ENCODE results near the gene OR2AT4. TPM values are rescaled to one million over a fixed set of nuclear protein-coding genes. Genes with fewer than 3 reads are reported as not detected.

The OR2AT4 gene
- total RNA-seq, 3 donors from 2014 or later, result not detected

- H3K4me1 ChIP-seq, result no peaks in the 10 kb centered on the region
- no peaks in the 10 kb centered on the region for H3K9me3 ChIP-seq
- TF ChIP-seq CTCF (IDR thresholded peaks at IDR 0.05) (no peak), POLR2AphosphoS5 (IDR thresholded peaks at IDR 0.05) (no peak), POLR2A (IDR thresholded peaks at IDR 0.05) (no peak)
- H3K36me3 ChIP-seq, result no peaks in the 10 kb centered on the region
- no peaks in the 10 kb centered on the region for H3K27me3 ChIP-seq
- no peak overlapping the region for H3K4me3 ChIP-seq
- no peak overlapping the region for H3K27ac ChIP-seq
- intact Hi-C loops (cut with DNase I; ENCODE audit: low total_unique reads), result no loop called here
- DNase-seq (ENCODE audit: low spot score in 2 of 2), result no peak
These were observed 8.8 kb upstream of the OR2AT4 start for GRCh38 chr11:75105462-75105925.

- Histone ChIP-seq H3K4me1 (no peaks in the 10 kb centered on the region), H3K4me3 (no peak overlapping the region), H3K9me3 (no peaks in the 10 kb centered on the region), H3K27me3 (no peaks in the 10 kb centered on the region), H3K27ac (no peak overlapping the region), H3K36me3 (no peaks in the 10 kb centered on the region)
- no peak for DNase-seq (ENCODE audit: low spot score in 2 of 2)
- no peak for TF ChIP-seq CTCF (IDR thresholded peaks at IDR 0.05)
- no peak for TF ChIP-seq POLR2A (IDR thresholded peaks at IDR 0.05)
- intact Hi-C loops (cut with DNase I; ENCODE audit: low total_unique reads), result no loop called here
These were observed 6.8 kb upstream of the OR2AT4 start for GRCh38 chr11:75103380-75104026.

GRCh38 chr11:75101424-75102128 is 4.9 kb upstream of the OR2AT4 start:
- Histone ChIP-seq H3K4me1 (no peaks in the 10 kb centered on the region), H3K27me3 (no peaks in the 10 kb centered on the region), H3K9me3 (no peaks in the 10 kb centered on the region), H3K4me3 (no peak overlapping the region), H3K27ac (no peak overlapping the region), H3K36me3 (no peaks in the 10 kb centered on the region)
- intact Hi-C loops (cut with DNase I; ENCODE audit: low total_unique reads), result no loop called here
- no peak for DNase-seq (ENCODE audit: low spot score in 2 of 2)
- no peak for TF ChIP-seq CTCF (IDR thresholded peaks at IDR 0.05)
- no peak for TF ChIP-seq POLR2AphosphoS5 (IDR thresholded peaks at IDR 0.05)
- TF ChIP-seq POLR2A (IDR thresholded peaks at IDR 0.05), result no peak

- Histone ChIP-seq H3K4me3 (no peak overlapping the region), H3K27ac (no peak overlapping the region)
- intact Hi-C loops (cut with DNase I; ENCODE audit: low total_unique reads), result no loop called here
These were observed 3.6 kb upstream of the OR2AT4 start for GRCh38 chr11:75100314-75100713.

More at GRCh38 chr11:75100314-75100713, 3.6 kb upstream of the OR2AT4 start:
- no peak for DNase-seq (ENCODE audit: low spot score in 2 of 2)
- TF ChIP-seq CTCF (IDR thresholded peaks at IDR 0.05), result no peak
- TF ChIP-seq POLR2A (IDR thresholded peaks at IDR 0.05), result no peak
- no peak for TF ChIP-seq POLR2AphosphoS5 (IDR thresholded peaks at IDR 0.05)
- no peaks in the 10 kb centered on the region for H3K4me1 ChIP-seq
- no peaks in the 10 kb centered on the region for H3K36me3 ChIP-seq
- no peaks in the 10 kb centered on the region for H3K27me3 ChIP-seq
- no peaks in the 10 kb centered on the region for H3K9me3 ChIP-seq
